Glomerular visceral epithelial cell (primary cell): ENCODE measurements around the gene RHBG.
"Not testable (repeated sequence)": the region's sequence is repeated elsewhere in the genome, so short reads cannot be mapped to it uniquely, and the experiment has no call there.

Source experiments
- DNase-seq: peaks from one replicate; pipeline ENCODE4 v3.0.0-alpha.2; 2016; ENCODE audit errors: extremely low spot score

The RHBG gene

DNA sequence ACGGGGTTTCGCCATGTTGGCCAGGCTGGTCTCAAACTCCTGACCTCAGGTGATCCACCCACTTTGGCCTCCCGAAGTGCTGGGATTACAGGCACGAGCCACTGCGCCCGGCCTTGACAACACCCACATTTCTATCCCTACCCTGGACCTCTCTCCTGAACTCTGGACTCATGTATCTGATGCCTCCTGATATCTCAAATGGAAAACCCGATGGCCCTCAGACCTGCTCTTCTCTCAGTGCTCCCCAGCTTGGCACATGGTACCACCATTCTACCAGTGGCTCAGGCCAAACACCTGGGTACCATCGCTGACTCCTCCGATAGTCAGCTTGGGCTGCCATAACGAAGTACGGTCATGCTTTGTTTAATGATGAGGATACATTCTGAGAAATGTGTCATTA, 8.5 kb upstream of the RHBG start:
- no peak for DNase-seq

DNA sequence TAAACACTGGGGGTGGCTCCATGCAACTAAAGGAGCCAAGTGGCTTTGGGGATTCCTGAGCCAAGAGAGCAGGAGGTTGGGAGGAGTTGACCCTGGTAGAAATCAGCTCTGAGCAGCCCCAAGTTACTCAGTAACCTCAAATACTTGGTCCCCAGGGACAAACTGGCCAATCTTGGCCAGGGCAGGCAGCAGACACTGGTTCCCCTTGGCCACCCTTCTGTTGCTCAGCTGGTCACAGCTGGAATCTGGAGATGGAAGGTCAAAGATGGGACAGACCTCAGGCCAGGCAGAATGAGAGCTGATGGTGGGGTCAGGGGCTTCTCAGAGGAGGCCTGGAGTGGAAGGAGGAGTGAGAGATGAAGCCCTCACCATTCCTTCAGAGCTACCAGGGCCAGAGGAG, 3.3 kb upstream of the RHBG start:
- no peak for DNase-seq

DNA sequence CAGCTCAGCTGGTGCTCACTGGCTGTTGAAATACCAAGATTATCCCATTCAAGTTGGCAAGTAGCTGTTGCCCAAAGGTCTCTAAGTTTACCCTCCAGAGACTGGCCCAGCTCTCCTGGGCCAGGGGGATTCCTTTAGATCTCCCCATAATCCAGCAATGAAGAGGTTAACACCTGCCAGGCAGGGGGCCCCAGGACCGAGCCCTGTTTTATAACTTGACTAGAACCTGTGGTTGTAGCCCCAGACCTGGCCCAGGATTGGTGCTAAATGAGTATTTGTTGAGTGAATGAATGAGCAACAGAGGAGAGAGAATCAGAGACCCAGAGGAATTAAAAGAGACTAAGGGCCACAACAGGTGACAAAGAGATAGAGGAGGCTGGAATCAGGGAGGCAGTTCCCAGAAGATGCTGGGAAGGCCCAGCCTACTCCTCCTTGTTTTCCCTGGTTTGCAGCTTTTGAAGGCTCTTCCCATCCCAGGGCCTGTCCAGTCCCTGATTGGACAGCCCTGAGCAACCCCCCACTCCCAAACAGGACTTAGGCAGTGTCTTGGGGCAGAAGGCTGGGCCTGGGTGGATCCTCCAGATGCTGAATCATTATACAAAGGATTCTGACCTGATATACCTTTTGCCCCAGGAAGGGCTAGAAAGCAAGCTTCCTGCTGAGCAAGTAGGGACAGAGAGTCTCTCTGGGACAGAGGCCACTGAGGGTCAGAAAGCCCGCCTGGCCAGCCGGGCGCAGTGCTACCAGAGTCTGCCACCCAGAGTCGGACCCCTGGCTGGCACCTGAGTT, 2.4 kb upstream of the RHBG start:
- DNase-seq, result no peak

DNA sequence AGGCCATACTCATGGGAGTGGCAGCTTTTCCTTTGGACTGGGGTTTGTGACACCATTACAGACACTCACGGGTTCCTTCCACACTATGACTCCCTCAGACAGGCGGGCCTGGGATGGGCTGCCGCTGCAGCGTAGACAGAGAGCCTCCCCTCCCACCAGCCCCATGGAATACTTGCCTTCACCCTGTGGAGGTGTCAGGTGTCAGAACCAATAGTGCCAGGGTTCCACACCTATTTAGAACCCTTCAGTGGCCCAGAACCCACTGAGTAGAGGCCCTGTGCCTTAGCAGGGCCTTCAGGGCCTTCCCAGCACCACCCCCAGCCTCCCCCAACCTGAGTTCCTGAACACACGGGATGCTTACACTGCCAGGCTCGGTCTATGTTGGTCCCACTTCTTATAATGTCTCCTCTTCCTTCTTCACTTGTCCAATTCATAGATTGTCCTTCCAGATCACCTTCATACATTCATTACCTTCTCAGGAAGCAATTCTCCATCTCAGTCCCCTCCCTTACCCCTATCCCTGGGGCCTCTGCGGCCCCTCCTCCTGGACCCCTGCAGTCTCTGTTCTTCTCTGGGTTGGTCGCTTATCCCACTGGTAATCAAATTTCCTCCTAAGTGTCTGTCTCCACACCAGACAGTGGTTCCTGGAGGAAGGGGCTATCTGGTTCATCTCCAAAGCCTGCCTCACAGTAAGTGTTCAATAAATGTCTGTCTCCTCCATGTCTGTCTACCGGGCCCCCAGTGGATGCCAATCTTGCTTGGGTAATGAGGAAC, 1.4 kb upstream of the RHBG start:
- no peak for DNase-seq

GRCh38 chr1:156368157-156368658, 803 bp upstream of the RHBG start:
- no peak for DNase-seq

DNA sequence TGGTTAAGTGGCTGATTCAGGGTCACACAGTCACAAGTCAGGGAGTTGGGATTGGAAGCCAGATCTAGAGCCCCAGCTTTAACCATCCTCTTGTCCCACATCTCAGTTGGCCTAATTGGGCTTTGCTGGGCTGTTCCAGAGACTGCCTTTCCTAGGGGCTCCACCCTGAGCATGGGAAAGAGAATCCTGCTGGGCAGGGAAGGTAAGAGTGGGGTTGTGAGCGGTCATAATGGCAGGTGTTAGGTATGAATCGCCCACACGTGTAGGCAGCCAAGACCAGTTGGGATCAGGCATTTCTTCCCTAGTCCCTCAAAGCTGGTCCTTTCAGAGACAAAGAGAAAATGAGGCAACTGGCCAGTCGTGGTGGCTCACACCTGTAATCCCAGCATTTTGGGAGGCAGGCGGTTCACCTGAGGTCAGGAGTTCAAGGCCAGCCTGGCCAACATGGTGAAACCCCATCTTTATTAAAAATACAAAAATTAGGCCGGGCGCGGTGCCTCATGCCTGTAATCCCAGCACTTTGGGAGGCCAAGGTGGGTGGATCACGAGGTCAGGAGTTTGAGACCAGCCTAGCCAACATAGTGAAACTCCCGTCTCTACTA, 775 bp downstream of the RHBG start:
- not testable (repeated sequence) for DNase-seq

DNA sequence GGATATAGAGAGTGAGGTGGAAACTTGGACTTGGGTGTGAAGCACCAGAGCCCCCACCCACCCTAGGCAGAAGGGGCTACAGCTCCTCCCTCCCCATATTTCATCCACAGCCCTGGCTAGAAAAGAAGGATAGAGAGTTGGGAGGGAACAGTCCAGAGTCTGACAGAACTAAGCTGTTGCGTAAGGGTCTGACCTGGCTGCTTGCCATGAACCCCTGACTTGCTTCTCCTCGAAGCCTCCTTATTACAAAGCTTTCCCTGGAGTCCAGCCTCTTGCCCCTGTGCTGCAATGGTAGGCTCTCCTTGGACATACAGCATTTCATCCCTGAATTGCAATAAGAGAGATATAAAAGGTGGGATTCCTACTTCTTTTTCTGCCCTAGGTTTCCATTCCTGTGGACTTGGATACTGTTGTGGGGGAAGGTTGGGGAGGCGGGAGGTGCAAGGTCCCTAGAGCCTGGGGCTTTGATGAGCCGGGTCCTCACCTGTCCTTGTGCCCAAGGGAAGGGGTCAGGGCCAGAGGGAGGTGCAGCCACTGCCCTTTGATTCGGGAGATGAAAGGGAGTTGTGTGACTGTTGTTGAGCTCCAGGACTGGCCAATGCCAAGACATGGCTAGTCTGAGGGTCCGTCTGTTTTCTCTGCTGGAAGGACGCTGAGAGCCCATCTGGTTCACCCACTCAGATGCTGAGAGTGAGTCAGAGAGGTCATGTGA, 2.7 kb downstream of the RHBG start:
- no peak for DNase-seq

DNA sequence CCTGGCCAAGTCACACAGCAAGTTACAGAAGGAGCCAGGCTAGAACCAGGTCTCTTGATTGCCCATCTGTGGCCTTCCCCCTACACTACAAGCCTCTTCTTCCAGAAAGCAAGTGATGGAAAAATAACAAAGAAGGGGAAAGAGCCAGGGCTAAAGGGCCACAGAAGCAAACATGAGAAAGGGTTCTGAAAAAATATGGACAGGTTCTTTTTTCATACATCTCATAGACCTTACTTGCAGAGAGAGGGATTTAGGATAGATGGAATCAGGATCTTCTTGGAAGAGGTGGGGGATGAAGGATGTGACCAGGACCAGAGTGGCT, 3.2 kb downstream of the RHBG start:
- no peak for DNase-seq

GRCh38 chr1:156372876-156373275, 3.9 kb downstream of the RHBG start:
- DNase-seq, result no peak

DNA sequence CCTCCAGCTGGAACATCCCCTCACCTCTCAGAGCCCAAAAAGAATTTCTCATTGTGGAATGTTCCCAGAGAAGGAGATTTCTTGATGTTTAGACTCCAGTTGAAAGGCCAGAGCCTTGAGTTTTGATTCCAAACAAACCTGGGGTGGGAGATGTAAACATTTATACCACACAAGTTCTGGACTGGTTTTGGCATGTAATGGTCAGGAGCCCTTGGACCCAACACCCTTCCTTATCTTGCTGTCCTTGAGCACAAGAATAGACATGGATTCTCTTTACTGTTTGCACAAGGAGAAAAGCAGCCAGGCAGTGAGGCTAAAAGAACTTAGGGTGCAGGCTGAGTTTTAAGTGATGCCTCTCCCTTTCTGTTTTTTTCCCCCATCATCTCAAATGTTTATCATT, 4.5 kb downstream of the RHBG start:
- no peak for DNase-seq

GRCh38 chr1:156376146-156376545, 7.1 kb downstream of the RHBG start:
- DNase-seq, result no peak

DNA sequence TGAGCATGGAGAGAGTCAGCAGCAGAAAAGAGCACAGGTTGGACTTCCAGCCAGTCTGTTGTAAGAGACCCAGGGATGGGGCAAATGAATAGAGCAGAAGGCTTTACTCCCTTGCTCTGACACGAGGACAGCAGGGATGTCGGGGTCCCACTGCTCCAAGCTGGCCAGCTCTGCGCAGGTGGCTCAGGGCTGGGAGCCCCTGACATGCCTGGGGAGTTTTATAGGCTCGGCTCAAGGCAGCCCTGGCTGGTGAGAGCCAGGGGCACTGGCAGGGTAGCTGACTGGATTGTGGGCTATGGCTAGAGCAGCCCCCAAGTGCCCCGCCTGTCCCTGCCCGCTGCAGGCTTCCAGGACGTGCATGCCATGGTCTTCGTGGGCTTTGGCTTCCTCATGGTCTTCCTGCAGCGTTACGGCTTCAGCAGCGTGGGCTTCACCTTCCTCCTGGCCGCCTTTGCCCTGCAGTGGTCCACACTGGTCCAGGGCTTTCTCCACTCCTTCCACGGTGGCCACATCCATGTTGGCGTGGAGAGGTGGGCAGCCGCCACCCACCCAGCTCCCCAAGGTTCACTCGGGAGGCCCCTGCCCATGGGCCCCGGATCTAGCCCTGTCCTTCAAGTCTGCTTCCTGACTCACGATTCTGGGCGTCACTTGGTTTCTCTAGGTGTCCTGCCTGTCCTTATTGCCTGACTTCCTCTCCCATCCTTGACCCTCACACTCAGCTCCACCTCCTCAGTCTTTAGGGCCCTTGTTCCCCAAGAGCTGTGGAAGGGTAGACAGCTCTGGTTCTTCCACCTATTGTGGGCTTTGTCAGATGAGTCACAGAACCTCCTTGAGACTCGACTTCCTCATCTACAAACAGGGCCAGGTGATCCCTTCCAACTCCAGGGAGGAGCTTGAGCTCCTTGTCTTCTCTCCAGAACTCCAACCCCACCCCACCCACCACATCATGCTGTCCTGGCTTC, 8.2 kb downstream of the RHBG start:
- no peak for DNase-seq

DNA sequence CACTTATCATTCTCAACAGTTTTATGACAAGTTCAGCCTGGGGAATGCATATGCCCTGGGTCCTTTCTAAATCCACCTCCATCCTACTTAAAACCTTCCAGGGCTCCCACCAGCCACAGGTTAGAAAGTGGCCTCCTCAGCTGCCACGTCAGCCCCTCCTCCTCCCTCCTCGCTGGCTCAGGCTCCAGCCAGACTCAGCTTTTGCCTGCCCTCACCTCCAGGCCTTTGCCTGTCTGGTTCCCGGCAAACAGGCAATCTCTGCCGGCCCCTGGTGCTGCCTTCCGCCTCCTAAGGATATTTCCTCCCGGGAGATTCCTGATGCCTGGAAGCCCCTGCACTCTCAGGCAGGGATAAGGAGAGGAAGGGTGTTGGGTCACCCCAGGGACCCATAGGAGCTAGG, 9.5 kb downstream of the RHBG start:
- no peak for DNase-seq

DNA sequence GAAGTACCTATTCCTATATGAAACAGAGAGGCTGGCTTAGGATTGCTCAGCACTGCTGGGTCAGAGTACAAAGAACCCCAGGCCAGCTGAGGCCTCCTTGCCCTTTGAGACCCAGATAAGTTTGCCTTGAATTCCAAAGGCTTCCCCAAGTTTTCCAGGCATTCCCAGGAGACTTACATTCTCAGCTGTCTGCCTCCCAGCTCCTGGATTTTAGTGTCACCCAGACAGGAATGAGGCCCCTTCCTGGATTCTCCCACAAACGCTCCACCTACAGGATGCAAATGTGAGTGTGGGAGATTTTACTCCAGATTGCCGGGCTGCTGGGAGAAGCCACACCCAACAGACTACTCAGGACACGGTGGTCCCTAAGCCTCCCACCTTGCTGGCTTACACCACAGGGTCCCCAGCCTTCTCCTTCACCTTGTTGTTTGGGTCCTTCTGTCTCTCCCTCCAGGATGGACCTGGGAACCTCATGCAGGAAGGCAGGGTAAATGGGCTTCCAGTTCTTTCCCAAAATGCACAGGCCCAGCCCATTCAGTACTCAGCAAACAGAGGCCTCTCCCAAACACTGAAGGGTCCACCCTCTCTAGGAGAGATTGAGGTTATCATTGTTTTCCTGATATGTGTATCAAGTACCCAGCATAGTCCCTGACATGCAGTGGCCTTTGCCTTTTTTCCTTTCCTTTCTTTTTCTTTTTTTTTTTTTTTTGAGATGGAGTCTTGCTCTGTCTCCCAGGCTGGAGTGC, 10.6 kb downstream of the RHBG start:
- DNase-seq, result peak; percentile 26

DNA sequence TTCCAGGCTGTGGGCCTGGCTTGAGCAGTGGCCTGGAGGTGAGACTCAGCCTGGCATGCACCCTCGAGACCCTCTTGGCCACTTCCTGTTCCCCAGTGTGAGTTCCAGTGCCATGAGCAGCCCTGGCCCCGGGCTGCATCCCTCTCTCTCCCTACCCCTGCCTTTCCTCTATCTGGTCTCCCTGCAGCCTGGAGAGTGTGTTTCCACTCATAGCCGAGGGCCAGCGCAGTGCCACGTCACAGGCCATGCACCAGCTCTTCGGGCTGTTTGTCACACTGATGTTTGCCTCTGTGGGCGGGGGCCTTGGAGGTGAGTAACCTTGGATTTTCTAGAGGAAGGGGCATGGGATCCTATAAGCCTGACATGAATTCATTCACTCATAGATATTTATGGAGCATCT, 13.6 kb downstream of the RHBG start:
- no peak for DNase-seq

GRCh38 chr1:156383023-156383422, 14.0 kb downstream of the RHBG start:
- peak; percentile 55 for DNase-seq

GRCh38 chr1:156384007-156384406, 15.0 kb downstream of the RHBG start:
- no peak for DNase-seq

- no peak for DNase-seq
Observed at GRCh38 chr1:156384658-156385057, 15.6 kb downstream of the RHBG start.

- DNase-seq, result peak; percentile 55
Observed at GRCh38 chr1:156385534-156386031, 16.6 kb downstream of the RHBG start.
